H4 (cell line): ENCODE data around the gene GOLGA8R. TPM values are rescaled to one million over a fixed set of nuclear protein-coding genes. Genes with fewer than 3 reads are reported as not detected.
"Not testable (repeated sequence)": the region's sequence is repeated elsewhere in the genome, so short reads cannot be mapped to it uniquely, and the experiment has no call there.

Experiments
- DNase-seq: peaks from one replicate; pipeline ENCODE4 v3.0.0-alpha.2; 2015; ENCODE audit warnings: low spot score
- total RNA-seq: library from RNA; depleted of rRNA; stranded (reverse); fragments of >200 nt; shearing (Covaris generic); gene quantifications from 2 replicates; pipeline ENCODE4 v1.2.3, GENCODE V29; 2014; rRNA removed

Gene GOLGA8R, protein sequence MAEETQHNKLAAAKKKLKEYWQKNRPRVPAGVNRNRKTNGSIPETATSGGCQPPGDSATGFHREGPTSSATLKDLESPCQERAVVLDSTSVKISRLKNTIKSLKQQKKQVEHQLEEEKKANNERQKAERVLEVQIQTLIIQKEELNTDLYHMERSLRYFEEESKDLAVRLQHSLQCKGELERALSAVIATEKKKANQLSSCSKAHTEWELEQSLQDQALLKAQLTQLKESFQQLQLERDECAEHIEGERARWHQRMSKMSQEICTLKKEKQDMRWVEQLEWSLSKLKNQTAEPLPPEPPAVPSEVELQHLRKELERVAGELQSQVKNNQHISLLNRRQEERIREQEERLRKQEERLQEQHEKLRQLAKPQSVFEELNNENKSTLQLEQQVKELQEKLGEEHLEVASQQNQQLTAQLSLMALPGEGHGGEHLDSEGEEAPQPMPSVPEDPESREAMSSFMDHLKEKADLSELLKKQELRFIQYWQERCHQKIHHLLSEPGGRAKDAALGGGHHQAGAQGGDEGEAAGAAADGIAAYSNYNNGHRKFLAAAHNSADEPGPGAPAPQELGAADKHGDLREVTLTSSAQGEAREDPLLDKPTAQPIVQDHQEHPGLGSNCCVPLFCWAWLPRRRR
- total RNA-seq, result 0.23 TPM in 1 of 2 replicates, not detected in the other

DNA sequence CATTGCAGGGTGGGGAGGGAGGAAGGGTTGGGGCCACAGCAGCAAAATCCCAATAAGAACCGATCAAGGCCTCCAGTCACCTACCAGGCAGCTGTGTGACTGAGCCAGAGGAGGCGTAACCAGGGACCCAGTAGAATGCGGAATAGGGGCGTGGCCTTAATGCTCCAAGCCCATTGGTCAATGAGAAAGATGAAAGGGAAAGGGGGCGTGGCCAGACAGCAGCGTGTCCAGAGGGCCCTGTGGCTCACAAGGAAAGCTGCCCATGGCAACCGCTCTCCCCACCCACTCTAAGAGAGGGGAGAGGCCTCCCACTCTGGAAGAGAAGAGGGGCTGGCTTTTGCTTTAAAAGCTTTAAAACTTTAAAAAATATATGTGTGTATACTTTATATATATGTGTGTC, at the start of gene GOLGA8R:
TSS of gene GOLGA8R (minus strand) at position 101 of the 400 bp plus-strand sequence. CDS start at position 3, 98 bp downstream.
- not testable (repeated sequence) for DNase-seq

DNA sequence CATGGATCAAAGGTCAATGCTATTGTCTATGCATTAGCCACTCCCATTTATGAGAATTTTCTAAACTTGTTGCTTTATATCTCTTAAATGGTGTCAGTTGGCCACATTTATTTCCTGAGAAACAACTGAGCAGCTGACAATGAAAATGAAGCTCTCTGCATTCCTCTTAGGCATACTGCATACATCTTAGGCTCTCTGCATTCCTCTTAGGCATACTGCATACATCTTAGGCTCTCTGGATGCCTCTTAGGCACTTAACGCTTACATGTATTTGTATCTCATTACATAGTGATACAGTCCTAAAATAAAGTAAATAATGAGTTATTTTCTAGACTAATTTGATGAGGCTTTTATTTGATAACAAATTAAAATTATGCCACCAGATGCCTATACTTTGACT, 49.8 kb upstream of the GOLGA8R start:
- not testable (repeated sequence) for DNase-seq

DNA sequence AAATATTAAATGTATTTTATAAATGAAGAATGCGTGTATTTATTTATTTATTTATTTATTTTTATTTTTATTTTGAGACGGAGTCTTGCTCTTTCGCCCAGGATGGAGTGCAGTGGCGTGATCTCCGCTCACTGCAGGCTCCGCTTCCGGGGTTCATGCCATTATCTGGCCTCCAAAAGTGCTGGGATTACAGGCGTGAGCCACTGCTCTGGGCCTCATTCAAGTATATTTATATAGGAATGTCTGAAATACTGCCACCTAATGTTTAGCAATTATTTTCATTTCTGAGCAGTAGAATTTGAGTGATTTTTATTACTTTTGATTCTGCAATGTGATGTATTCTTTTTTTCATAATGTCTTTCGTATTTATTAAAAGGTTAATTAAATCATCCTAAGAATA, 48.1 kb upstream of the GOLGA8R start:
- DNase-seq, result not testable (repeated sequence)

DNA sequence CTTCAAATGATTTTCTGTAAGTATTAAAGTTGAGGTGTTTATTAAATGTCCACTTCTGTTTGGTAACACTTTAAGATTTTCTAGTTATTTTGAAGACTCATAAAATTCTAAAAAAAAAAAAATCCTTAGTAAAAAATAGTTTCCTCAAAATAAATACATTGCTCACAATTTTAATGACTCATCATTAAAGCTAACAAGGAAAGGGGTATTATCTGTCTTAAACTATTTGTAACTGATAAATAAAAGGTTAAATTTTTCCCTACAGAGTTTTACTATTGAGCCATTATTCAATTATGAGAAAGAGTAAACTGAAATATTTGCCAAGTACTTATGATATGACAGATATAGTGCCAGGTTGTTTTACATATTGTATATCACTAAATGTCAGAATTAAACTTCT, 38.6 kb upstream of the GOLGA8R start:
- DNase-seq, result not testable (repeated sequence)

DNA sequence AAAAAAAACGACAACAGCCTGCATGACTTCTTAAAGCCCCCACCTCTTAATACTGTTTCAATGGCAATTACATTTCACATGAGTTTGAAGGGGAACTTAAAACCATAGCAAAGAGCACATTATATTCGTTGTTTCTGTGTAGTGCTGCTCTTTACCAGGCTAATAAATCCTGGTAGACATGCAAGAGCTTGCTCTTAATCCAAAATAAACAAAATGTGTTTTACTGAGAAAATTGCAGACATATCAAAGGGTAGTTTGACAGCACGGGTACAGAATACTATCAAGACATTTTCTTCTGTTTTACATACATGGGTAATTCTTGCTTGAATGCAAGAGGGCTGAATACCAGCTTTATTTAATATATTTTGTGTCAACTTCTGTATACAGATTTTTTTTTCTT, 24.3 kb upstream of the GOLGA8R start:
- not testable (repeated sequence) for DNase-seq

DNA sequence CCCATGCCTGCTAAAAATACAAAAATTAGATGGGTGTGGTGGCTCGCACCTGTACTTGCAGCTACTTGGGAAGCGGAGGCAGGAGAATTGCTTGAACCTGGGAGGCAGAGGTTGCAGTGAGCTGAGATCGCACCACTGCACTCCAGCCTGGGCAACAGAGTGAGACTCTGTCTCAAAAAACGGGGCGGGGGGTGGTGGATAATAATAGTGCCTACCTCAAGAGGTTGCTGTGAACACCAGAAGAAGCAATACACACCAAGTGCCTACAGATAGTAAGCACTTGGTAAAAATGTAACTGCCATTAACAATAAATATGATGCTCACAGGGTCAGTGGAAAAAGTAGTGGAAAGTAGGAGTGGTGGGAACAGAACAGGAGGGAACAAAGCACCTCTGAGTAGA, 21.8 kb upstream of the GOLGA8R start:
- not testable (repeated sequence) for DNase-seq

DNA sequence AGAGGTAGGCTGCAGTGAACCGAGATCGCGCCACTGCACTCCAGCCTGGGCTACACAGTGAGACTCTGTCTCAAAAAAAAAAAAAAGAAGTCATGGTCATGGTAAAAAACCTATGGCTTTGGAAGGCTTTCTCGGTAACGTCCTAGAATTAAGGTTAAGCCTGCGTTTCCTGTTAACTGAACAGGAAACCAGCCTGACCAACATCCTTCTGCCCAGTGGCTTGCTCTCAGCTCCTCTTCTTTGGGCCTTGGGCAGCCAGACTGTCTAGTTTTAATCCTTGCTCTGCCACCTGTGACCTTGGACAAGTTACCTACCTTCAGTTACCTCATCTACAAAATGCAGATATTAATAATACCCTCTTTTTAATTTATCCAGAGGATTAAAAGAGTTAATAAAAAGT, 6.7 kb upstream of the GOLGA8R start:
- not testable (repeated sequence) for DNase-seq

DNA sequence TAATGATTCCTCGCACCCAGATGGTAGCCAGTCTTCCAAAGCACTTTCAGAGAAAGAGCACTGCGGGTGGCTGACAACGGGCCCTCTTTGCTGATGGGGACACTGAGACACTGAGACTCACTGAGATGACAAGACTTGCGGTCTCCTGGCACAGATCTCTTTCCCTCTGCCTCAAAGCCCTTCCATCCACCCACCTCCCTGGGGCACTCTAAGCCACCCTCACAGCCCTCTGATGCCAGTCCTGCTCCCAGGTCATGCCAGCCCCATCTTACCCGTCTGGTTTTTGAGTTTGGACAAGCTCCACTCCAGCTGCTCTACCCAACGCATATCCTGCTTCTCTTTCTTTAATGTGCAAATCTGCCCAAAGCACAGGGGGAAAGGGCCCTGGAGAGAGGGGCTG, 6.4 kb downstream of the GOLGA8R start:
- DNase-seq, result not testable (repeated sequence)

DNA sequence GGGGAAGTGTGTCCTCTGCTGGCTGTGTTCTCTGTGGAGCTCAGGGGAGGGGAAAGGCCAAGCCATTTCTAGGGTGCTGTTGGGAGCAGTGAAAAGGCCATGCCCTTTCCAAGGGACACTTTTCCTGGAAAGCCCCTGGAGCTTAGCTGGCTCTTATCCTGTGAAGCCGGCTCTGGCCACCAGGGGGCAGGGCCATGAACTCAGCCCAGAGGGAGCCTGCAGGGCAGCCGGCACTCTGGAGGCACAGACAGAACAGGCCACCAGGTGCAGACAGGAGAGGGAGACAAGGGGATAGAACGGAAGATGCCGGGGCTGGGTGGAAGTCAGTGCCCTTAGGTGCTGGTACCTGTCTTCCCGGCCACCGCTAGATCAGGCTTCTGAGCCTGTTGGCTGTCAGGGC, 15.1 kb downstream of the GOLGA8R start:
- DNase-seq, result not testable (repeated sequence)

DNA sequence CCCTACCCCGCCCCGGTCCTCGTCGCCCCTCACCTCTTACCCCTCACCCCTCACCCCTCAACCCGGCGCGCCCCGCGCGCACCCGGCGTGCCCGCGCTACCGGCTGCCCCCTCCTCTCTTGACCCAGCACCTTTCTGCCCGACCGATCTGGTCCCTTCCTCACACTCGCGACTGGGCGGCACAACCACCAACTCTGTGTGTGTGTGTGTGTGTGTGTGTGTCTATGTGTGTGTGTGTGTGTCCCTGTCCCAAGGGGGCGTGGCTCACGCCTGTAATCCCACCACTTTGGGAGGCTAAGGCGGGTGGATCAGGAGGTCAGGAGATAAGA, 20.4 kb downstream of the GOLGA8R start:
- not testable (repeated sequence) for DNase-seq

DNA sequence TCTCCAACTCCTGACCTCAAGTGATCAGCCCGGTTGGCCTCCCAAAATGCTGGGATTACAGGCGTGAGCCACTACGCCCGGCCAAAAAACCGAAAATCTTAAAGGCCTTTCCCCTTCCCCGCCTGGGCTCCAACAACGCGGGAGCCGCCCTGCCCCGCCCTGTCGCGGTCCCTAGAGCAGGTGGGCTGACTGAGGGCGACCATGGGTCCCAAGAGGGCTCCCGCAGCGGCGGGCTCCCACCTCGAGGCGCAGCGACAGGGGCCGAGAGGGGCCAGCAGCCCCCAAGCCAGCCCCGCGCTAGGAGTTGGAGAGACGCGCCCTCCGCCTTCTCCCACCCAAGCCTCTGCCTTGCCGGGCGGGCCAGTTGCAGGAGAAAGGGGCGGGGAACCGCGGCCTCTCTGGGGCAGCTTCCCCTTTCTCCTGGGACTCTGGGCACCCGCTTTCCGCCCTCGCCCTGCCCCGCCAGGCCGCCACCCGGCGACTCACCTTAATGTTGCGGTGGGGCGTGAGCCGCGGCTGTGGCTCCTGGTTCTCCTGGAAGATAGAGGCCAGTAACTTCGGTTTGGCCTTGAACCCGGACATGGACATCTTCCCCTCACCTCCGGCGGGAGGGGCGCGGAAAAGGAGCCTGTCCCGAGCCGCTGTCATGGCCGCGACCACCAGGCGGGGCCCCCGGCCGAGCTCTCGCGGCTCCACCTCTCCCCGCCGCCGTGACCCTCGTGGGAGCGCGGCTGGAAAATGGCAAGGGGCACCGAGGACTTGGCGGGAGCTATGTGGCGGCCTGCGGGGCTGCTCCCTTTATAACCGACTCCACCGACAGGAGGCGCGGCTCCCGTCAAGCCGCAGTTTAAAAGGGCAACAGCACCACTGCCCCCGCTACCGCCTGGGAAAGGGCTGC, 21.0 kb downstream of the GOLGA8R start, which contains the start of gene CHRFAM7A:
TSS of gene CHRFAM7A (minus strand) at position 775 of the 898 bp plus-strand sequence. CDS start 10,189 bp downstream, outside the sequence.
- not testable (repeated sequence) for DNase-seq

DNA sequence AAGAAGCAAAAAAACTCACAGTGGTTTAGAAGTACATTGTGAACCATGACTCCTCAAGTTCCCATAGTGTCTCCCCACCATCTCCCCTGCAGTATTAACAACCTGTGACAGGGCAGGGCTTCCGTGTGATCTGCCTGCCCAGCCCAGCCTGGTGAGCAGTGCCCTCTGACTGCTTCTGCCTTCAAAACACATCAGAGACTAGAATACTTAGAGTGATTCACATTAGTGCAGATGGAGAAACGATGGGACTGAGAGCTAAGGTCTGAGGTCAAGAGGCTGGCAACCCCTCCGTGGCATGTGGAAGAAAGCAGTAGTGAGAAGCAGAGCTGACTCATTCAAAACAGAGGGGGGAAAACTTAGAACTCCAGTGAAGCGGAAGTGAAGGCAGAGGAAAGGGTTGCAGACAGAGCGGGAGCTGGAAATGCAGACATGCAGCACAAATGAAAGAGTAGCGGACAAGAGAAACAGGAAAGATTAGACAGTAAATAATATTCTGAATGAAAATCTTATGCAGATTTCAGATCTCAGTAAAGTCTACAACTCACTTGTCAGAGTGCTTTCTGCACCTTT, 27.7 kb downstream of the GOLGA8R start:
- not testable (repeated sequence) for DNase-seq

DNA sequence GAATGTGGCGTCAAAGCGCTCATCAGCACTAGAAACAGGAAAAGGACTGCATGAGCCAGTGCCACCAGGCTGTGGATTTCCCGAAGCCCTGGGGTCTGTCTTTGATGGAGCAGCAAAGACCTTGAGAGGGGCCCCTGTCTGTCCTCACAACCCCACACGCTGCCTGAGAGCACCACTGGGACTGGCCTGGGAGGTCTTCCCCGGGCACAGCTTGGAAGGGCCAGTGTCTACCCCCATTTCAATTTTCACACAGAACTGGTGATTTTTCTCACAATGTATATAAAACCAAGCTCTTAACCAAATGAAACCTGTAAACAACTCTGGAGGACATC, 37.0 kb downstream of the GOLGA8R start:
- not testable (repeated sequence) for DNase-seq

DNA sequence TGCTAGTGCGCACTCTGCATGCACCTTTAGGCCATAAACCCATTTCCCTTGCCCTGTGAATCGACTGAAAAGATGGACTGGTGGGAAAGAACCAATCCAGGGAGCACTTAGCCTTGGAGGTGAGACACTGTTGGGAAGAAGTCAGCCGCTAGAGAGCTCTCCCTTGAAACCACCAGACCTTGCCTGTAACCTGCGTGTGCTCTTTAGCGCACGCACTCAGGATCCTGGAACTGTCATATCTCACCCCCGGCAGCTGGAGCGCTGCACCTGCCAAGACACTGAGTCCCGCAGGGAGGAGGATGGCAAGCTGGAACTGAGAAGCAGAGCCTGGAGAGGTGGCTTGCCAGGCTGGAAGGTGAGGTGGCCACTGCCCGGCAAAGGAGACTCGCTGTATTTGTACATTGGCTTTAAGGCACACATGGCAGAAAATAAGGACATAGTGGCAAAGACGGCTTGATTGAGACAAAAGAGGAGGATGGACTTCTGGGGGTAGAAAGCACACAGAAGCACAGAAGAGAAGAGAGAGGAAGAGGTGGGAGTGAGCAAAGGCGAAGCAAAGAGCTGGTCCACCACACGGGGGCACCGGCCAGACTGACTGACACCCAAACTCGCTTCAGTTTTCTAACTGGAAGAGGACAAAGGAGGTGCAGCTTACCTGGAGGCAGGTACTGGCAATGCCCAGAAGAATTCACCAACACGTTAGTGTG, 37.5 kb downstream of the GOLGA8R start:
- not testable (repeated sequence) for DNase-seq

DNA sequence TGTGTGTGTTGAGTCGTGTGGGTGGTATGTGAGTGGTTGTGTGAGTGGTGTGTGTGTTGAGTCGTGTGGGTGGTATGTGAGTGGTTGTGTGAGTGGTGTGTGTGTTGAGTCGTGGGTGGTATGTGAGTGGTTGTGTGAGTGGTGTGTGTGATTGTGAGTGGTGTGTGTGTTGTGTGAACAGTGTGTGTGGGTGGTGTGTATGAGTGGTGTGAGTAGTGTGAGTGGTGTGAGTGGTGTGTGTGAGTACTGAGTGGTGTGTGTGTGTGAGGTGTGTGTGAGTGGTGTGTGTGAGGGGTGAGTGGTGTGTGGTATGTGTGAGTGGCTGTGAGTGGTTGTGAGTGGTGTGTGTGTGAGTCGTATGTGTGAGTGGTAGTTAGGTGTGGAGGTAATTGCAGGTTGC, 38.2 kb downstream of the GOLGA8R start:
- peak; percentile 5 for DNase-seq

DNA sequence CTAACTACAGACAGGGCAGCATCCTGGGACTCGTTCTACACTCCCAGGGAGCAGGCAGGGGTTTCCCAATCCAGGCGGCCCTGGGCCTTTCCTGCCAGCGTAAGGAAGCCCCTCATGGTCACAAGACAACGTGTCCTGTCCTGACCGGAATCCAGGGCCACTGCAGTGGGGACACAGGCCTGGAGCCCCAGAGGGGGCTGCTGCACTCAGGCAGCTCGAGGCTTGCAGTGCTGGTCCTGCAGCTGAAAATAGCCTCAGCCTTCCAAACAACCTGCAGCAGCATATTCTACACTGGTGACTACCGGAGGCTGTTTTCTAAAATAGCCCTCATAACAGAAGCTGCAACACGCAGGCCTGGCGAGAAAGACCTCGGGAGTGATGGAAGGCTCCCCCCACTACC, 39.2 kb downstream of the GOLGA8R start:
- not testable (repeated sequence) for DNase-seq

DNA sequence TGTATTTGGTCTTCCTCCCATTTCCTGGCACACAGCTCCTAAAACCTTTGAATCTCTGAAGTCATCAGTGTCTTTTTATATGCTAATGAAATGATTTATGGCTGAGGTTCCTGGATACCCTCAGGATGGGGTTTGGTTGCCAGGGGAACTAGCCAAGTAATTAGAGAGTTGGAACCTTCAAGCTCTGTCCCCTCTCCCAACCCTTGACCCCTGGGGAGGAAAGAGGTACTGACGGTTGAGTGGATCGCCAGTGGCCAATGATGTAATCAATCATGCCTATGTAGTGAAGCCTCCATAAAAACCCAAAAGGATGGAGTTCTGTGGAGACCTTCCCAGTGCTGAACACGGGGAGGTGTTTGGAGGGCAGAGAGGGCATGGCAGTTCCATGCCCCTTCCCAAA, 45.8 kb downstream of the GOLGA8R start:
- not testable (repeated sequence) for DNase-seq

DNA sequence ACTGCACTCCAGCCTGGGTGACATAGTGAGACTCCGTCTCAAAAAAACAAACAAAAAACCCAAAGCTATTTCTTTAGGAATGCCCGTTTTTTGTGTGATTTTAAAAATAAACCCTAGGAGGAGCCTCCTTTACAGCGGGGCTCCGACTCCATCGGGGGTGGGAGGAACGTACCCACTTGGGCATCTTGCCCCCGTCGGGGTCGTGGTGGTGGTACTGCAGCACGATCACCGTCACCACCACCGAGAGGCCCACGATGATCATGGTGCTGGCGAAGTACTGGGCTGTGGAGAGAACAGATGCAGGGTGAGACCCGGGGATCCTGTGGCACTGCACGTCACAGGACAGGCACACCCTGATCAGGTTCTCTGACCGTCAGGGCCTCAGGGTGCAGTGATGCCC, 46.8 kb downstream of the GOLGA8R start:
- not testable (repeated sequence) for DNase-seq

DNA sequence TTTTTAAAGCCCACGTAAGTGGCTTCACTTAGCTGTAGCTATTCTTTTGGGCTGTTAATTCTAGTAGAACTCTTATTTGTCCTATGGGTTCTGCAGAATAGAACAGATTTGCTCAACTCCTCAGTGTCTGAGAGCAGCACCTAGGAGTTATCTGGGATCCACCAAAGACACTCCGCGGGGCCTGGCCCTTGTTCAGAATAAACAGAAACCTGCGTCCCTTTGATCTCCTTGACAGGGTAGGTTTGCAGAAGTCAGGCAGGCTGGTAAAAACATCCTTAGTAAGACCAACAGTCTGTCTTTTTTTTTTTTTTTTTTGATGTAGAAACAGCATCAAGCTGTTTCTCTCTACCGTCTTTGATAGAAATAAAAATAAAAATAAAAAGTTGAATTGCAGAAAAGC, 52.7 kb downstream of the GOLGA8R start:
- not testable (repeated sequence) for DNase-seq

DNA sequence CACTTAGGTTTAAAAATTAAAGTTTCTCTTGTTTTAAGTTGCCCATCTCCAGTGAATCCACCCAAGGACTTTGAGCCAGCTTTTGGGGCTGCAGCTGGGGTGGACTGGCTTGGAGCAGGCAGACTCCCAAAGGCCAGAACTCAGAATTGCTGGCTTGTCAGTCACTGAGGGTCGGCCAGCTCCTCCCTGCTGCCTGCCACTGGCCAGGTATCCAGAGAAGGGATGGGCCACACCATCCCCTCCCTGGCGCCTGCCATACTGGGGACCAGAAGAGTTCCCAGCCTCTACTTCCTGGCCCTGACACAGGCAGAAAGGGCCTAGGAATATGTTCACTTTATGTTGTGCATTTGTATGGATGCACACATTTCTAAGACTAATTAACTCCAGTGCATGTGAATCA, 53.1 kb downstream of the GOLGA8R start:
- DNase-seq, result not testable (repeated sequence)

DNA sequence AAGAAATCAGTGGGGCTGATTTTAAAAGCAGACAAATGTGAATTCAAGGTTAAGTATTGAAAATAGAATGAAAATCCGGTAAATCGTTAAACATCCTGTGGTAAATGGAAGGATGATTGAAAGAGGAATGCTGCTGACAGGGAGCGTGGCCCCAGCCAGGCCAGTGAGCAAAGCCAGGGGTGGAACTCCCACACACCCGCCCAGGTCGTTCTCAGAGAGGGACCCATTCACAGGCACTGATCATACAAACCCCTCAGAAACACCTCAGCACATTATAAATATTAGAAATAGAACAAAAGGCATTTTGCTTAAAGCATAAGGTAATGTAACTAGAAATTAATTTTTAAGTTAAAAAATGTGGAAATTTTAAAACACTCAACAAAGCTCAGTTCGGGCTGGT, 59.0 kb downstream of the GOLGA8R start:
- DNase-seq, result not testable (repeated sequence)
